ENCODE results near the gene CYSTM1.

GRCh38 chr5:140169410-140169809, 5.6 kb upstream of the CYSTM1 start:
- TF ChIP-seq RCOR1 (IDR thresholded peaks at IDR 0.05; ENCODE audit: low read depth, low read length) (no peak), CTCF (IDR thresholded peaks at IDR 0.05) (no peak), CHD4 (IDR thresholded peaks at IDR 0.05; ENCODE audit: borderline replicate concordance) (no peak)

Data from A549 (cell line).